ENCODE data around the gene SMIM23. TPM values are rescaled to one million over a fixed set of nuclear protein-coding genes. Genes with fewer than 3 reads are reported as not detected.

SMIM23 gene
- polyA plus RNA-seq, 1 donor from 2014 or later = not detected

Other genes with a start within 250 kb of the SMIM23 start
- 31.0 TPM for gene FBXW11, start 220.8 kb downstream of the SMIM23 start, polyA plus RNA-seq

Data from IgD-negative memory B cell (primary cell).